GM19240 (cell line): ENCODE results near the gene CPVL.
"Not testable (repeated sequence)": the region's sequence is repeated elsewhere in the genome, so short reads cannot be mapped to it uniquely, and the experiment has no call there.

Experiments
- DNase-seq: peaks from one replicate; pipeline ENCODE4 v3.0.0; 2011; ENCODE audit warnings: low spot score; ENCODE audit not compliant: insufficient read length

Gene CPVL

DNA sequence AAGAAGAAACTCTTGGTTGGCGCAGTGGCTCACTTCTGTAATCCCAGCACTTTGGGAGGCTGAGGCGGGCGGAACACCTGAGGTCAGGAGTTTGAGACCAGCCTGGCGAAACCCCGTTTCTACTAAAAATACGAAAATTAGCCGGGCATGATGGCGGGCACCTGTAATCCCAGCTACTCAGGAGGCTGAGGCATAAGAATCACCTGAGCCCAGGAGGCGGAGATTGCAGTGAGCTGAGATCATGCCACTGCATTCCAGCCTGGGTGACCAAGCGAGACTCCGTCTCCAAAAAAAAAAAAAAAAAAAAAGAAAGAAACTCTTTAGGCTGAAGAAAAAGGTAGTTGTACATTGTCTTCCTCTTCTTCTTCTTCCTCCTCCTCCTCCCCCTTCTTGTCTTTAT lies 53.2 kb downstream of the CPVL start:
- not testable (repeated sequence) for DNase-seq

DNA sequence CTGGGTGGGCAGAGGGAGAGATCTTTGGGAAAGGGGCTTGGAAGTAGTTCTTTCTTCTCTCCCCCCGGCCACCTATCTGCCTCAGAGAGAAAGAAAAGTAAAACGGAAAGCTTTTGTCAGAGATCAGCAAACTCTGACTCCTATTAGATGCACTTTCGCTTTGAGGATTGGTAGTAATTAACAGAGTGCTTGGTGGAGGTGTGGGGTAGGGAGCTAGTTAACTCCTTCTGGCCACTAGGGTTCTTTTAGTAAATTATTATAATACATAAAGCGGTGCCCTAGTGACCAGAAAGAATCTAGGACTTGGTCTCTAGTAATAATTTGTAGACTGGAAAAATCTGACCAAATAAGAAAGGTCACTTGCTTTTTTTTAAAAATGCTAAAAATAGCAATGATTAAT lies 54.6 kb downstream of the CPVL start:
- peak; percentile 66 for DNase-seq

DNA sequence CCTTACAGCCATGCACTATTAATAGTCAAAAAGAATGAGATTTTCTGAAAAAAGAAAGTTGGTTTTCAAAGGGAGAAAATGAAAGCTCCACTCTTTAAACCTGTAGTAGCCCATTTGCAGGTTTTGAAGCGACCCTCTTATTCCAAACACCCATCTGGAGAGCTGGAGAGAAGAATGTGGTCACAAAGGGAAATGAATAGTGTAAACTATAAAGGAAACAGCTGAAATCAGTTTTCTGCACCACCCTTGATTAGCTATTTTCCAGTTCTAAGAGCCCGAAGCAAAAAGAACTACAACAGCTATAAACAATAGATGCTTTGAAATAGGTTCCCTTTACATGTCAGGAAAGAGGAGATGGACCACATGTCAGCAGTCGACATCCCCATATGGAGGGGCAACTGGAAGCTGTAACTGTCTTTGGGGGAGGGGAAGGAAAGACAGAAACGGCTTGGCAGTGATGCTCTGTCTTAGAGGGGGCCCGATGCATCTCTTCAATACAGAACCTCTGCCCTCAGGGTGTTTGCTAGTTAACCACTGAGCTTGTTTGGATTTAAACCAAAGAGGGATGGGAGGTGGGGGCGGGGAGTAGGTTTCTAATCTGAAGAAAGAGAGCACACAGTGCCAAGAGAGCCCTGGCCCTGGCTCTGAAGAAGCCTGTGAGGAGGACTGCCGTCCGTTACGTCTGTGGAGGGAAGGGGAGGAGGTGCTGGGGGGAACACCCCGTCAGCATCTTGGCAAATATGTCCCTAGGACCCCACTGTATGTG lies 55.3 kb downstream of the CPVL start:
- DNase-seq = no peak

DNA sequence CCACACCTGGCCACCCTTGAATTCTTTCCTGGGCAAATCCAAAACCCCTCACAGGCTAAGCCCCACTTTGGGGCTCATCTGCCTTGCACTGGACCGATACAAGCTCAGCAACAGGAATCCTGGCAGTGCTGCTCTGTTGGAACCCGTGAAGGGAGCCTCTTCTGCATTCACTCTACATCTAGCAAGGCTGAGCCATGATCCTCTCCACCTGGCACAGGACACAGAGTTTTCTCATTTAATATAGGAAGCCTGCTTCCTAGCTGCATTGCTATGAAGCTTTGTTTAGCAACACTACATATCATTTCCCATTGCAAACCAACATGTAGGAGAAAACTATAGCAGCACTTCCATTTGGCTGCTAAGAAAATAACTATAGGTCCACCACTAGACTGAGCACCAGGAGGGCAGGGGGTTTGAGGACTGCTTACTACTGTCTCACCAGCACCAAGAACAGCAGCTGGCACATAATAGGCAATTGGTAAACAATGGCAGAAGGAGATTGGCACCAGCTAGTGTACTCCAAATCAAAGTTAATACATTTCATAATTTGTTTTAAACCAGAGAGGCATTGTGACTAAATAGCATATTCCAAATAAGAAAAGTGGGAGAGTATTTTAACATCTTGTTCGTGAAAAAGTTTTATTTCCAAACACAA lies 56.1 kb downstream of the CPVL start:
- DNase-seq = no peak

DNA sequence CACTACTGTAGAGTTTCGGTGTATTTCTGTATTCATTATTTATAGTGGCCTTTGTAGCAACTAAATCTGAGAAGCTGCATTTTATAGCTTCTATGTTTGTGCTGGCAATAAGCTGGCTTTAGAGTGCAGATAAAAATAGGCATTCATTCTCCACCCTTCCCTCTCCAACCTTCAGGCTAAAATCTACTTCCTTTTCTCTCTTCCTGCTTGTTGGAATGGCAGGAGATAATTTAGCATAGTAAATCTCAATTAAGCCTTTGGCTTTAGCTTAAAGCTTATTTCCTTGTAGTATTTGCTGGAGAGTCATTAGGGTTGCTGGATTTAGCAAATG lies 58.5 kb downstream of the CPVL start:
- DNase-seq = no peak

DNA sequence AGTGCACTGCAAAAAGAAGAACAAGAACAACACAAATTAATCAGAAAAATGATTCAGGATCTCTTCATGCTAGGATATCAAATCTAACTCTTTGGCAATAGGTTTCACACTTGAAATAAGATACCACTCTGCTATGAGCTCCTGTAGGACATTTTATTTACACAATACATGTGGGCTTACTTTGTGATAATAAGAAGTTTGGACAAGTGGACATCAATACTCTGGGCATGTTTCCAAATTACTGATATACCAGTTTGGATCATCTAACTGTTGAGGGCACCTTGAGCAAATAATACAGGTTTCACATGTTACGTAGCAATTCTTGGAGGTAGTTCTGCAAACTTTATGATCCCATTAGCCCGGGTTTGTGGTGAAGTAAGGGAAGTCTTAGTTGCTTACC lies 59.8 kb downstream of the CPVL start:
- DNase-seq = no peak

DNA sequence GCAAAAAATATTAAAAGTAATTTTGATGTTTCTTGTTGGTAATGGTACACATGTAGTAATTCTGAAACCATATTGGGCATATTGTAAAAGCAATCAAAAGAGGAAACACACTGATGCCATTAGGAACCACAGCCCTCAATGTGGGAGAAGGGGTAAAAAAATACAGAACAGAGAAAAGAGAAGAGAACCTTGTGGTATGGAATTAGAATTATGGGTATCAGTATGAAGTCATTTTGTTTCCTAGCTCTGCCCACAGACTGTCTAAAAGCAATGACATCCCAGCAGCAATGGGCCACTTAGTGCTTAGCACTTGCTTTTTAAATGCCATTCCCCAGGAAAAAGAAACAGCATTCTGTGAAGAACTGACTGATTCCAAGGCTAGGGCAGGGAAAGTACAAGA lies 61.5 kb downstream of the CPVL start:
- no peak for DNase-seq

DNA sequence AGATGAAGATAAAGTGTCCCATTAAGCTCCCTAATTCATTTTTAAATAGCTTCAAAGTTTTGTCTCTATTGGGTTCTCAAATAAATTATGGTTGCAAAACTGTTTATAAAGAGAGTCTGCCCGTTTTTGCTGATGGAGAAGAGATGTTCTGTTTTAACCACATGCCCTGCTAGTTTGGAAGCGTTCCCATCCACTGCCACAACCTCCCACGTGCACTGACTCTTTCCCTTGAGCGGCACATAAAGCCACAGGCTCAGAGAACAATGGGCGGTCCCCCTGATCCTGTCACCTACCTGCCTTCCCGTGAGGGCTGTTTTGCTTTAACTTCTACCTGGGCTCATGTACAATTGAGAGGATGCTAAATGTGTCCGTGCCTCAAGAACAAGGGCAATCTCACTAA lies 65.5 kb downstream of the CPVL start:
- DNase-seq = no peak

DNA sequence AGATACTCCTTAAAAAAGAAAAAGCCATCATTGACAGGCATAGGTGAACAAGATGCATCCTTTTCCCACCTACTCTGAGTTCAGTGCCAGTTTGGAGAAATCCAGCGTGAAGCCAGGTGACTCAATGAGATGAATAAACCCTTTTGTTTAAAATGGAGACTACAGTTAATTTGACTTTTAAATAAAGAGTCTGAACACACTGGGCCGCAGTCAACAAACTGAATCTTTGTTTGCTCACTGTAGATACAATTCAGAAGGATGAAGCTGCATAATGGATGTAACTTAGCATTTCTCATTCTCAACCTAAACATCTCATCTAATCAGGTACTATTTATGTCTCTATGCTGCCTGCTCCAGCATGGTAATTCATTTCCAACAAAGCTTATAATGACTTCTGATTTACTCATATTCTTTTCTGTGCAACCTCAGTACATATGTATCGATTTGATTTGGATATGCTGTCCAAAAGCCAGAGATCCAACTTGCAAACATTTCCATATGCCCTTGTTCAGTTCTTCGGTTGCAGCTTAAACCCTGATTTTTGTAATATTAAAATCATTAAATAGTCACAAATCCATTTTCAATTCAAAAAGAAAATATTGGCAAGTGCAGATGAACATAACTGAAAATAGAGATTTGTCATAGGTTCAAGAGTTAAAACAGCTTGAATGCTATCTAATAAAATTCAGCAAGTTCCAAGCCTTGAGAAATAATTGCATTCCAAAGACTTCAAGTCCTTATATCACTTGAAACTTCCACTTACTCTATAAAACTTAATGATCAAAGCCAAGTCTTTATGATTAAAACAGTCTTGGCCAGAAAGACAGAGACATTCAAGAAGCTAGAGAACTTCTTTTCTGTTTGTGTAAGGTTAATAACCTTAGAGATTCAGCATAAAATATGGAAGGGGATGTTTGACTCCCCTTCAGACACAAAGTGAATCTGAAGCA lies 67.8 kb downstream of the CPVL start:
- DNase-seq = no peak

DNA sequence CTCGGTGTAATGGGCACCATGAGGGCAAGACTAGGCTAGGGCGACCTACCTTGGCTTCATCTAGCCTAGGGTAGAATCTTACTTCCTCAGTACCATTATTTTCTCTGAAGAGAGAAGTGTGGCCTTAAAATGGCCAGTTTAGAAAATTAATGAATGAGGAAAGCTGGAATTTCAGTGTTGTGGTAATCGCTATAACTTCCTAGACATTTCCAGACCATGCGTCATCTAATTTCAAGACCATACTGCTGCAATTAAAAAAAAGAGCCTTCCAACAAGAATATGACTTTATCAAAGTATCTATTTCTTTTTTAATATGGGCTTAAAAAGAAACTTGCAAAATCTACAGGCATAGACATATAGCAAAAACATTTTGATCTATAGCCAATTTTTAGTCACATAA lies 68.5 kb downstream of the CPVL start:
- DNase-seq = no peak

DNA sequence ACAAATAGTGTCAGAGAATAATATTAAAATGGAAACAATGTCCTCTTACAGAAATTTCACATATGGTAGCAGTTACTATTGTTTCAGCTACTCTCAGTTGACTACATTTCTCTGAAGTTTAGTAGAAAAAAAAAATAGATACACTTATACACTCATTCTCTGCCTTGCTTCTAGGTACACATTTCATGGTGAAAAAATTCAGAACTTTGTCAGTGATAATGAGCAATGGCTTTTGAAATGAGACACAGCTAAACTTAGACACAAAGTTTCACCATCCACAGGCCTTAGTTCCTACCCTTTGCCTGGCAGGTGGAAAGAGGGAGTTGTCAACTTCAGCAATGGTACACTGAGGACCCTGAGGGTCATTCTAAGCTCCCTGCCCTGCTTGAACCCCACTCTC lies 69.2 kb downstream of the CPVL start:
- DNase-seq = no peak

DNA sequence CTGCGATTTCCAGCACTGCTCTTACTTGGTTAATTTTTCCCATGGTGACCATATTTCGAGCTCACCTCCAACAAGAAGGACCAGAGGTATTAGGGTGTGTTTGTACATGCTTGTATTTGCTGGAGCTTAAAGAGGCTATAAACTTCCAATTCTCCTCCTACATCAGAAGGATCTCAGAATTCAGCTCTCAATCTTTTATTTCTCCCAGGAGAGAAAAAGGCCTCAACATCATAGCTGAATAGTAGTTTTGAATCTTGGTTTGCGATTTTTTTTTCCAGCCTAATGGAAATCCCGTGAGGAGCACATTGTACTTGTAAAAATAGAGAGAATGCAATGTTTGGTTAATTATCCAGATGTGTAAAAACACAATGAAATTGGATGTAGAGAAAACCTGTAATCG lies 69.7 kb downstream of the CPVL start:
- no peak for DNase-seq

DNA sequence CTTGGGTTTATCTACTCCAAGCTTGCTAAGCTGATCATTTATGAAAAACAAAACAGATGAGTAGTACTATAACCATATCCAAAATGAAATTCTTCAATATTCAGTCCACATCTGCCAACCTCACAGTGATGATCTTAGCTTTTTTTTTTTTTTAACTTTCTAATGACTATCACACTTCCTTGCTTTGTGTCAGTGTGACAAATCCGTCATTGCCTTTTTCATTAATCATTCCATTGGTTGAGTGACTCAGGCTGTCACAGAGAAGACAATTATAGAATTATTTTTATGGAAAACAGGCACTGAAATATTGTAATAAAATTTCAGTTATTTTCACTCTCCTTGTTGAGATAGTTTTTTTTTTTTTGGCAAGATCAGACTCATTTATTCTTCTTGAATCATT lies 70.7 kb downstream of the CPVL start:
- DNase-seq = no peak

DNA sequence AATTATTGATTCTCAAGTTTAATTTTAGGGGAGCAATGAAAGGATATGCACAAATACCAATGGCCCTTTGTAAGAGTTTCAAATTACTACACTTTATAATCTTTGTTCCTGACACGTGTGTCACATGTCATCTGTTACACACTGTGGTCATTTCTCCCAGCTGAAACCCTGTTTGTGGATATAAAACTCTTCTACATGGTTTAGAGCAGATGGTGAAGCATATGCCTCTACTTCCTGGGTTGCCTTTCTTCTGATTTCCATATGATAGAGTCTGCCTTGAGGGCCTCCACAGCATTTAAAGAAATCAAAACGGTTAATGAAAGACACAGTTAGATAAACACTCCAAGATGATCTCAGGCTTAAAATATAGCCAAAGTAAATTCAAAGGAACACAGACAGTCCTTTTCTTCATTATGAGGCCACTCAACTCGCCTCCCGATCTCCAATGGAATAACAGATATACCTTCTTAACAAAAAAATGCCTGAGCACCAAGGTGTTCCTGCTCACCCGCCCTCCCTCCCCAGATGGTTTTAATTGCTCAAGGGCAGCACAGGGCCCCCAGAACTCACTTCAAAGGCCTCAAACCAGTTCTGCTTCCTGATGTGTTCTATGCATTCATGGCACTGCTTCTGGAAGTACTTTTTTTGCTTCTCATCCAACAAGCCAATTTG lies 75.0 kb downstream of the CPVL start:
- no peak for DNase-seq

DNA sequence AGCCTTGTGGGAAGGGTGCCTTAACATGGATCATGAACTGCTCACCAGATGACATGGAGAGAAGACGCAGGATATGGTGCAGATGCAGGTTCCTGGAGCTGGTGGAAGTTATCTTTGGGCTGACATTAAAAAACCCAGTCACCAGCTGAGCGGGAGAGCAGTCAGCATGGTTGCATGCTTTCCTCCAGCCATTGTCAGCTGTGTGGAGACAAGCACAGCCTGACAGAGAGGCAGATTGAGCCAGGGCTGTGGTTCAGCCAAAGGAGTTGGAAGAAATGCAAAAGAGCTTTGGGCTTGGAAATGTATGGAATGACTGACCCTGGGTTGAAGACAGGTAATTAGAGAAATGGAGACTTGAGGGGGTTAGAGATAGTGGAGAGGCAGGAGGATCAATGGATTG lies 79.7 kb downstream of the CPVL start:
- no peak for DNase-seq

DNA sequence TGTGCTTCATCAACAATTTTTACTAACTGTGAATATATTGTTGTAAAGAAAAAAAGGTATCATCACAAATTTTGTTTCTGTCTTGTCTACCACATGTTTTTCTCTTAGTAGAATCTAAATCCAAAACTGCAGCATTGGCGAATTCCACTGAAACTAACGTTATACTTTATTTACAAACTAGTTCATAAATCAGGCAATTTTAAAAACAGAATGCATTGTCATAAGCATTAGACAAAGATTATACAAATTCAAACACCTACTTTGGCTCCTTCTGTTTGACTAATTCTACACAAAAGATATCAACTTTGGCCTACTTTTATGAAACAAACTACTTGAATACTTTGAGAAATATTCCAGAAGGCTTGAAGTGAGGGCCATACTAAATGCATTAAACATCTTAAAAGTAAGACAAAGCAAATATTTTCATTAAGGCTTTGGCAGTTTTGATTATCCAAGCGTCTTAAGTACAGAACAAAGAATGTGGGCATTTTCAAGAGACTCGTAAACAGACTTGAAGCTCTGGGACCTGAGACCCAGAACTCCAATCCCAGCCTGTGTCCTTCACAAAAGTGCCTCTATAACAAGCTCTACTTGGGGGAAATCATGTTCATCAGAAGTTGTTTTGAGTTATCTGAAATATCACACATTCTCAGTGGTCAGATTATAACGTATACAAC lies 81.0 kb downstream of the CPVL start:
- DNase-seq = no peak

DNA sequence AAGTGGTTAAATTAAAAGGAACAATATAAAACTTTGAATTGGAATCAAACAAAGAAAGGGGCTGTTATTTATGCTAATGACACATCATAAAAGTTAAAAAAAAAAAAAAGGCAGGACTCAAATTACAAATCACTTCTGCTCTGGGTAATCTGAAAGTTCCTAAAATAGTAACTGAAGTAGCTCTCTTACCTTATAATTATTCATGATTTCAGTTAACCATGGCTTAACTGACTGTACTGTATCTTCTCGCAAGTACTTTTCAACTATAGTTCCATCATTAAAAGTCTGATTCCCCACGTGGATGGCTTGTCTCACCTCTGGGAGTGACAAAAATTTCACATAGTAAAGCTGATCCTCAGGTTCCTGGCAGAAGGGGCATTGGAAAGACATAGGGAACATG lies 82.5 kb downstream of the CPVL start:
- no peak for DNase-seq

DNA sequence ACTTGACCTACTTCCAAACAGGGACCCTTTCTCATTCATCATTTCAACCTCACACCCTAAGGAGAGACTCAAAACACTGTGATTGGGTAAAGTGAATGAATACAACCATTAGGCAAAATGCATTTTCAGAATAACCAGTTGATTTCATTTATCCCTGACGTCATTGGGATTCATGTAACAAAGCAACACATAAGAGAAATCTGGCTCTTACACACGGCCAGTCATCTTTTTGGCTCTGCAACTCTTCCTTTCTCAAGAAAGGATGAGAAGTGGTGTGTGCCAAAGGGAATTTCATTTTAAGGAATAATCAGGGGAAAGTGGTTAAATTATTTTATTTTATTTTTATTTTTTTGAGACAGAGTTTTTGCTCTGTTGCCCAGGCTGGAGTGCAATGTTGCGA lies 83.1 kb downstream of the CPVL start:
- no peak for DNase-seq

DNA sequence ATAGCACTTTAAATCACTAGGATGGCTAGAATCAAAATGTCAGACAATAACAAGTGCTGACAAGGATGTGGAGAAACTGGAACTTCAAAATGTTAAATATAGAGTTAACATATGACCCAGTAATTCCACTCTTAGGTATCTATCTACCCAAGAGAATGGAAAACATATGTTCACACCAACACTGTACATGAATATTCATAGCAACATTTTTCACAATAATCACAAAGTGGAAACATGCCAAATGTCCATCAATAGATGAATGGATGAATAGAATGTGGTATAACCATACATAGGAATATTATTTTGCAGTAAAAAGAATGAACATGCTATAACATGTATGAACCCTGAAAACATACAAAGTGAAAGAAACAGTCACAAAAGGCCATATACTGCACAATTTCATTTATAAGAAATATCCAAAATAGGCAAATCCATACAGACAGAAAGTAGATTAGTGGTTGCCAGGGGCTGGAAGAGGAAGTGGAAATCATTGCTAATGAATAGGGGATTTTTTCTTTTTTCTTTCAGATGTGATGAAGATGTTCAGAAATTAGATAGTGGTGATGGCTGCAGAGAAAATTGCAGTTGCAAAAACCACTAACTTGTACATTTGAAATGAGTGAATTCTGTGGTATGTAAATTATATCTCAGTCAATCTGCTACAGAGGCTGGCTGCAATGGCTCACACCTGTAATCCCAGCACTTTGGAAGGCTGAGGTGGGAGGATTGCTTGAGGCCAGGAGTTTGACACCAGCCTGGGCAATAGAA lies 93.0 kb downstream of the CPVL start:
- no peak for DNase-seq

DNA sequence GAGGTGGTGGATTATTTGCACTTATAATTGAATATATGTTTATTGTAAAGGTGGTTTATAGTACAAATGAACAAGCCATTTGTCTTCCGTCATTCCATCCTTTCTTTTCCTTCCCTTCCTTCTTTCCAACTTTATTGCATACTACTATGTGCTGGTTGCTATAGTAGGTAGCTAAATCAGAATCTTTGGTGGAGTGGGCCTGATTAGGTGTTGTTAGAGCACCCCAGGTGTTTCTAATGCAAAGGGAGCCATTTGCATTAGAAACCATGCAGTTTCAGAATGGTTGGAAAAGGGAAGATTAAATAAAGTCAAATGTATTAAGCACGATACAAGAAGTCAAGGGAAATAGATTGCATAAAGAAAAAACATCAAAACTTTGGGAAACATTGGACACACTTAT lies 99.4 kb downstream of the CPVL start:
- DNase-seq = no peak
